KG1 (cell line): ENCODE measurements around the gene SVEP1.

ENCODE experiments used
- DNase-seq: peaks from one replicate; lab custom pipeline; 2025; lab: John Stamatoyannopoulos, UW

Gene SVEP1

DNA sequence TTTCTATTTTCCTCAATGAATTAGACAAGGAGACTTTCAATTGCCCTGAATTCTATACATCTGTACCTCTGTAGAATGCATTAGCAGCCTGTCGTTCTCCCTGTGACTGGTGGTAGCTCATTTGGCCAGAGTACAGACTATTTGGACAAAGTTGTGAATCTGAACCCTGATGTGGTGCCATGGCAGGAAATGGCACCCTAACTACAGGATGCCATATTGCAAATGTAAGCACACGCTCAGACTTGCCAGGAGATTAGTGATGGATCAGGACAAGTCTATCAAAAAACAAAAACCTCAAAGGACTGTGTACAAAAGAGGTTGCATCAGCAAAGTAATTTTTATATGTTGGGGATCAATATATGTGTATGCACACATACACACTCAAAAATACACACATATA lies 58.3 kb downstream of the SVEP1 start:
- DNase-seq, result no peak

DNA sequence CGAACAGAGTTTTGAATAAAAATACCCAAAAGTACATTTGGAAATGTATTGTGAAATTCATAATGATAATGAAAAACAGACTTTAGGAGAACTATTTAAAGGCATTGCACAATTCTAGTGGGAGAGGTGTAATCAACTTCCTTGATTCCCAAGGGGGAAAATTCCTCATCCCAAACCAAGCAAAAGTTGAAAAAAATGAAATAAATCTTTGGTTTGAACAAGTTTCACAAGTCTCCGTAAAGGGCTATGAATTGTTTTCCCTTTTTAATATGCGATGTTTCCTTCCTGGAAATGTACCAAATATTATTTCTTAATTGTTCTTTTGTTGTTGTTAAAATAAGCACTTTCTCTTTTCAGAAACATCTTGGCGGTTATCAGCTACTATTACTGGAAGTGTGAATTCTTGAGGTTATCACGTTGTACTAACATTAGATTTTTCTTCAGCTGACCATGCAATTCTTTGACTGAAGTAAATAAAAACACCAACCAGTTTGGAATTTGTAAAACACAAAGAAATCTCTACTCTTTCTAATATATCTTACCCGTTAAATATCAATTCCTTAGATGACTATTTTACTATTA lies 59.3 kb downstream of the SVEP1 start:
- DNase-seq, result no peak

DNA sequence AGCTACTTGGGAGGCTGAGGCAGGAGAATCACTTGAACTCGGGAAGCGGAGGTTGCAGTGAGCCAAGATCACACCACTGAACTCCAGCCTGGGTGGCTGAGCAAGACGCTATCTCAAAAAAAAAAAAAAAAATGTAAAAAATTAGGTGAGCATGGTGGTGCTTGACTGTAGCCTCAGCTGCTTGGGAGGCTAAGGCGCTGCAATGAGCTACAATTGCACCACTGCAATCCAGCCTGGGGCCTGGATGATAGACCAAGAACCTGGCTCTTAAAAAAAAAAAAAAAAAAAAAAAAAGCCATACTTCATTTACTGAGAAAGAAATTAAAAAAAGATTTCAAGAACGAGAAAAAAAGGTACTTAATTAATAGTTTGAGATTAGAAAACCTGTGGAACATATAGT lies 62.1 kb downstream of the SVEP1 start:
- no peak for DNase-seq

DNA sequence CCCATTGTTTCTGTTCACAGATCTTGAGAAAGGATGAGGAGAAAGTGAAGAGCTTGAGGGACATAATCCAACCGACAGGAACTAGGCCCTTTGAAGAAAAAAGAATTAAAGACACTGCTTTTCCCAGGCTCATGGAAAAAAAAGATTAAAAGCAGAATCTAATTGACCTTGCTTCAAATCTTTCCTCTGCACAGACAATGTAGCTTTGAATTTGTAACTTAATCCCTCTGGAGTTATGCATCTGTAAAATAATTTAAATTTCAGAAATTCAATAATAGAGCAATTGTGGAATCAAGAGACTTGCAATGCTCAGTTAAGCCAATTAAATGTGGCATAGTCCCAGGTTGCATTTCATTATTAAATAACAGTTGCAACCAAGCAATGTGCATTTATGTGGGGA lies 64.6 kb downstream of the SVEP1 start:
- no peak for DNase-seq

DNA sequence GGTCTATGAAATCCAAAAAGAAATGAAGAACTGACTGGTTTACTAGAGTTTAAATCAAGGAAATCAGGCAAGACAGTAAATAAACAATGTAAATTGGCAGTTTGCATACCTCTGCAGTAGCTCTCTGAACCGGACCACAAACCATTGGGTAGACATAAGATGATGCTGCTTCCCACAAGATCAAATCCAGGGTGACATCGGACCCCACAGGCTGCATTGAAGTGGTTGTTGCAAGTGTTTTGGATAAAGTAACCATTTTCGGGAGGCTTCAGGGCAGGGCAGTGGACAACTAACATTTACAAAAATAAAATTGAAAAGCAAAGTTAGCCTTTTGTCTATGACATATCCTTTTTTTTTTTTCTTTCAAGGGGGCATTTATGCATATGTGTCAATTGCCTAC lies 66.7 kb downstream of the SVEP1 start:
- DNase-seq, result no peak

DNA sequence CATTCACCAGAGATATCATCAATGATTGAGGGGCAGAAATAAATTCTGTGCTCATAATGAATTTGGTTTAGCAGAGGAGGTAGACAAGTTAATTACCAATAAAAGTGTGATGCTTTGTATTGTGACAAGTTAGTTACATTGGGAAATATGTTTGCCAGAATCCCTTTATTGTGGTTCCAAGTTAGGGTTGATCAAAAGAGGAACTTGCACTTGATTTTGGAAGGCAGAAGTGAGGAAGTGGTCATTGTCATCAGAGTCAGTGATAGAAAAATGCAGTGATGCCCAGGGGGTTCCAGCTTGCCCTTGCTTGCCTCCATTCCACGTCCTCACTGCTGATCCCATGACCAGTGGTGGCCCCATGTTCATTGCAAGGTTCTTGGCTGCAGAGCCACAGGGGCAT lies 69.7 kb downstream of the SVEP1 start:
- no peak for DNase-seq

DNA sequence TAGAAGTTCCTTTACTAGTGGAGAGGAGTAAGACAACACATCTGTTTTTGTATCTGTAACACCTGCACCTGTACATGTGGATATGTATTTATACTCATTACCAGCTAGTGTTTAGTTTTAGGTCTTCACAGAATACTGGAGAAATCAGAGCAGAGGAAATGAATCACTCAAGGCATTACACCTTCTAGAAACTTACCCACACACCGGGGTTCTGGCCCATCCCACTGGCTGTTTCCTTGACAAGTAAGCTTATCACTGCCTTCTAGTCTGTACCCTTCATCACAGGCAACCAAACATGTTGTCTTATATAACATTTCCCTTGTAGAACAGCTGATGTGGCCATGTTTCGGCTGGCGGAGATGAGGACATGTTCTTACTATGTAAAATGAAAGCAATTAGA lies 76.7 kb downstream of the SVEP1 start:
- no peak for DNase-seq

DNA sequence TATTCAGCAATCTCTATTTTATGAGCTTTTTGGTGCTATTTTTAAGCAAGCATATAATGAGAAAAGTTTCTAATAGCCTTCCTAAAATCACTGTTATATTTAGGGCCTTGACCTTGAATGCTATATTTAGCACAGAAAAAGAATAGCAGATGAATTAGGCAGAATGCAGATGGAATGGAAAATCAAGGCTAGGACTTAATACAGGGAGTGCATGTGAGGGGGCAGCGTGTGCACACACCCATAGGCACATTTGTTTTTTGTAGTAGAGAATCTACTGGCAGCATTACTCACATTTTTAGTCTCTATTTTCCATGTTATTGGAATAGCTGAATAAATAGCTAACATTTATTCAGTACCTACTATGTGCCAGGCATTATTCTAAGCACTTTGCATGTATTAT lies 79.9 kb downstream of the SVEP1 start:
- DNase-seq, result no peak

DNA sequence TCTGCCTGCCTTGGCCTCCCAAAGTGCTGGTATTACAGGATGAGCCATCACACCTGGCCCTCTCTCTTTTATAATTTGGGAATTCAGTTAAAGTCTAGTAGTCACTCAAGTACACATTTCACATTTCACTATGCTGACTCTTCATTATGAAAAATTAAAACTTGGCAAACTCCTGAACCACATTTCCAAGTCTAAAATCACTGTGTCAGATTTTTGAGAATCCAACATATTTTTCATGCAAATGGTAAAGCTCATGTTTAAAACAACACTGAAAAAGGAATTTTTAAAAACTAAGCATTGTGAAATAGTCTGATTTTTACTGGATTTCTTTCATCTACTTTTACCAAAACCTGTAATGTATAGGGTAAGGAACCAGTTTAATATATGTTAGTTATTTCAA lies 92.3 kb downstream of the SVEP1 start:
- DNase-seq, result no peak

DNA sequence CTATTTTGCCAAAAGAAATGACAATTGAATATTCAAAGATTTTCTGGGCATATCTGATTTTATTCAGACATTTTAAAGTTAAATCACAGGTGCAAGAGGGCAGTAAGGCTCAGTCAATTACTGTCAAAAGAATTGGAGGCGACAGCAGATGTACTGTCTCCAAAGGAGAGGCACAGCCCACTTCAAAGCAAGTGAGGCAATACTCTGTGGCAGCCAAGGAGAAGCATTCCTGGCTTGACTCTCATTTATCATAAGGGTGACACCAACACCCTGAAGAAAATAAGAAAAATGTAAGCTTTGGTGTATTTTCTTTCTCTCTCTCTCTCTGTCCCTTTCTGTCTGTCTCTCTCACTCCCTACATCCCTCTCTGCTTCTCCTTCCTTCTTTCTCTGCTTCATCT lies 93.3 kb downstream of the SVEP1 start:
- no peak for DNase-seq

DNA sequence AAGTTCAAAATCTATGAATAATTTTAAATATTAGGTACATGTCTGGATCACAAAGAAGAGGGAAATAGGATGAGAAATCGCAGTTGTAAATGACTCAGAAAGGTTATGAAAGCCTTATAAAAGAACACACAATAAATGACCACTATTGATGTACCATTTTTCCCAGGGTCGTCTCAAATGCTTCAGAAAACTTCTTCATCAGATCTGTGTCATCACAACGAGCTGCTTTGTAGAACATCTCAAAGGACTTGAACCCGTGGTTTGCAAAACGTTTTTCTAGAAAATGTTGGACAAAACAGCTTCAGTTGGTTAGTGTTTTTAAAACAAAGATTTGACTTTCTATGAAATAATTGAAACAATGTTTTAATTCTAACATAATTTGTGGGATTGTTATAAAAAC lies 100.1 kb downstream of the SVEP1 start:
- DNase-seq, result no peak

DNA sequence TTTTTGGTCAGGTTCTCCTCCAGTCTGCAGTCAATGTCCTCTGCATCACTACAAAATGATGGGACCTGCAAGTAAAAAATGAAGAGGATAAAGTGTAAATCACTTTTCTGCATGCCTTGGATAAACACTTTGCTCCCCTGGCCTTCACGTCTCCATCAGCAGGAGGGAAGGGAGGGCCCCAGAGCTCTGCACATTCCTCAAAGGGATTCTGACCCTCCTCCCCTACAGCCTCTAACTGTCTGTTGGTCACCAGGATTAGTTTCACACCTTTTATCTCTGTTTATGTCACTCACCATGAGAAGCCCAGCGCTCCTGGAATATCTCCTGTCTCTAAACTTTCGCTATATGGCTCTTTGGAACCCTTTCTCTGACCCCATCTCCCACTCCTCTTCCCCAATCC lies 103.3 kb downstream of the SVEP1 start:
- no peak for DNase-seq

DNA sequence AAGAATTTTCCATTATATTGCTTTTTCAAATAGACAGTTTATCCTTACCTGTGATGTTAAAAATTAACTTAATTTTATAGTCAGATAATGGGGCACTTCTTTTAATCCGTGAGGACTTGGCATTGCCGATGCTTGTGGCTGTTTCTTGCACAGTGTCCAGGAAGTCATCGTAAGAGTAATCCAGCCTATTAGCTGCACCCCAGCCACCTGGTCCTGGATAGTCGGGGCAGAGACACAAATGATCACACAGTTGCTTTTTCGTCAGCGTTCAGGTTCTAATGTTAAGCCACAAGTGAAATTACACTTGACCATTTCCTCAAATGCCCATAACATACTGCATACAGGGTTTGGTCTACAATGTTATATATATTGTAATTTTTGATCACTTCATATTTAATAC lies 107.4 kb downstream of the SVEP1 start:
- no peak for DNase-seq

DNA sequence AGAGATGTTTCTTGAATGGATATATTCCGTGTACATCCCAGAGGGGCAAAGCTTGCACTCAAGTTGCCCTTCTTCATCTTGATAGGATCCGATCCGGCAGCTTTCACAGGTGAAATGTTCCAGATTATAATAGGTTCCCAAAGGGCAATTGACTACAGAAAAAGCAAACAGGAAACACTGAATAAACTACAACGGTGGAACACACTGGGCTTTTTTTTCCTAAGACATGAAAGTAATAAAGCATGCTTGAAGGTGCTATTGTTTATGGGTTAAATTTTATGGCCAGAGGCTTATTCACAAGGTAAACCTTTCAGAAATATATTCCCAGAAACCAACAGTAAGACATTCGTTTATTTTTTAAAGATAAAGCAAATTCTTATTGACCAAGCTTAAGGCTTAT lies 110.6 kb downstream of the SVEP1 start:
- no peak for DNase-seq

DNA sequence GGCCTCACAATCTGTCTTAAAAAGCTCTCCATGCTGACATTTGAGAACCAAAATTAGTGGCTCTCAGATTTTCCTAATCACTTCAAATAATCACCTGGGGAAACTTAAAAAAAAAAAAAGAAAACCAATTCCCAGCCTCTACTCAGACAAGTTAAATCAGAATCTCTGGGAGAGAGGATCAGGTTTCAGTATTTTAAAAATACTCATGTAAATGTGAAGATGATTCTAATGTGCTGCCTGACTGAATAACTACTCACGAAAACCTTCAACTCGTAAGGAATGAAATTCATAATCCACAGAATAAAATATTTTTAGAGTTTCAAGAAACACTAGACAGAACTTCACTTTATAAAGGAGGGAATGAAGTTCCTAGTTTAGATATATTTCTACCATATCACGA lies 114.4 kb downstream of the SVEP1 start:
- DNase-seq, result no peak

DNA sequence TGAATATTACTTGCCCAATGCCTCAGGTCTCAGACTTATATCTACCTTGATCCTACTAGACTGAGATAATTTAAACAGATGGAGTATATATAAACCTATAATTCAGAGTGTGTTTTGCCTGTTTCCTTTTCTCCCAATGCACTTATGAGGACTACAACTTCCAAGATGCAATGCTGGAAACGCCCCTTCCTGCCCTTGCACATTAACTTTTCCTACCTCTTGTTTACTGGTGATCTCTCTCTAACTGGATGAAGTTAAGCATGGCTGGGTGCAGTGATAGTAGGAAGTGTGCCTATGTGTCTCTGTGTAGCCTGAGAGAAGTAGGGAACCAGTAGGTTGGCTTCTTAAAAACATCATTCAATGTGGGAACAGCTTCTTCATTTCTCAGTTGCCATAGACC lies 115.2 kb downstream of the SVEP1 start:
- DNase-seq, result no peak

DNA sequence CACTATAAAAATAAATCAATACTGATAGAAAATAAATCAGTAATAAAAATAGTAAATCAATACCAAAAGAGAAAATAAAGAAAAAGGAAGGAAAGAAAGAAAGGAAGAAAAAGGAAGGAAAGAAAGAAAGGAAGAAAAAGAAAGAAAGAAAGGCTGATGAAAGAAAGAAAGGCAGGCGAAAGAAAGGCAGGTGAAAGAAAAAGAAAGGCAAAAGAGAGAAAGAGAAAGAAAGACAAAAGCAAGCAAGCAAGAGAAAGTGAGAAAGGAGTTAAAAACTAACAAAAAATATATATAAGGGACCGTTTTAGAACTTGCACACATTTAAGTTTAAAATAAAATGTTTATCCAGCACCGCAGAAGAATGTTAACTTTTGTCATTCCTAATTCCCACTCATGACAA lies 116.0 kb downstream of the SVEP1 start:
- no peak for DNase-seq

DNA sequence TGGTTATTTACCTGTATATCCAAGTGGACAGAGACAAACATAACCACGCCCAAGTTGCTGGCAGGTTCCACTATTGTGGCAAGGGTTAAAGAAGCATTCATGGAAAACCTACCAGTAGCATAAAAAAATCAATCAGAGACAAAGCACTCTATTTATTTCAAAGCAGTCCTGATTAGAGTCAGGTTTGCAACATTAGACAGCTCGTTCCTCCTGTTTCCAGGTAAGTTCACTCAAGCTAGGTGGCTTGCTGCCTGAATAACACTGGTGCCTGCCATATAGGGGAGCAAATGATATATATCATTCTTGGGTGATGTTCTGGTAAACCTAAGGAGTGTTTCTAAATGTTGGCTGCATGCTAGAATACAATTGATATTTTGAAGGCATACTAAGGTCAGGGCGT lies 122.3 kb downstream of the SVEP1 start:
- DNase-seq, result no peak

DNA sequence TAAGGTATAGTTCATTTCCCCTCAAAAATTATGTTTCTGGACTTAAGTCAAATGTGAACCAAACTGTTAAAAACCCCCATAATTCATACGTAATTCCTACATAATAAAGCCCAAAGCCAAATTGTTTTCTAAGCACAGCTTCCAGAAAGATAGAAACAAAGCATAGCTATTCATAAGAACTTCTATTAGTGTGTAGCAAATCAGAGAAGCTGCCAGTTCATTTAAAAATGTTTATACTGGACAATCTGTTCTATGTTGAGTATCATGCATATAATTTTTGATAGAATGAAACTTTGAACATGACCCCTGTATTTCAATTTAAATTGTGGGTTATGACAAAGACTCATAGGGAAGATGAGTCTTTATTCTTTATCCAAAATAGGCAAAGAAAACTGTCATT lies 122.9 kb downstream of the SVEP1 start:
- no peak for DNase-seq

DNA sequence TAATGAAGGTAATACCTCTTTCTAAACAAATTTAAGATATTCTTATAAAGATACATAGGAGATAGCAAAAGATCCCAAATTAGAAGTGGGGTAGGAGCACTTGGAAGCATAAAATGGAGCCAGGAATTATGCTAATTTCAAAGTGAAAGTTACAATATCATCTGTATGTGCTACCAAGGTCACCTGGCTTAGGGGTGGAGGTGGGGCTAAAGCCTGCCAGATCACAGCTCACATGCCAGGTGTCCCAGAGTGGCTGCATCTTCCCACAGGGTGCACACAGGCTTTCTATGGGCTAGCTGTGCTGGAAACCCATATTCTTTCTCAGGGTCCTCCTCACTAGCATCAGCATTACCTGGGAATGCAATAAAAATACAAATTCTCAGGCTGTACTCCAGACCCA lies 123.7 kb downstream of the SVEP1 start:
- DNase-seq, result no peak

DNA sequence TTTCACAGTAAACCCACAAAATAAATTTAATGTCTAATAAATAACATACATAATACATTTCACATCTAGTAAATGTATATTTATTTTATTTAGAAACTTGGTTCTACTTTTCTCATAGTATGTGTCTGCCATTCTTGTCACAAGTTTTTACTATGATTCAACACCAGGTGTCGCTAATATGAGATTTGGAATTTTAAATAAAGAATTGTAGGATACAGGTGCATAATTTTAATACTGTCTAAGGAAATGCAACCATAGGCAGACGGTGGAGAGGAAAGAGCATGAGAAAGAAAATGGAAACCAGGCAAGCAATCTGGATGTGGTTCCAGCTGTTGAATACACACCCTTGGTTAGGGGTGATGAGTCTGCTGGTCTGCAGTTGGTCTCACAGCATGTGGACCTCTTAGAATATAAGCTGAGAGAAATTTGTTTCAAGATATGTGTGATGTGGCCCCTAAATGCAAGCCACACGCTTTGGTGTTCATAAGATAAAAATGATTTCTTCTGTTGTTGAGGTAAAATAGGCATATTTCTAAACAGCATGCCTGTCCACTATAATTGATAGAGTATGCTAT lies 127.2 kb downstream of the SVEP1 start:
- DNase-seq, result no peak

DNA sequence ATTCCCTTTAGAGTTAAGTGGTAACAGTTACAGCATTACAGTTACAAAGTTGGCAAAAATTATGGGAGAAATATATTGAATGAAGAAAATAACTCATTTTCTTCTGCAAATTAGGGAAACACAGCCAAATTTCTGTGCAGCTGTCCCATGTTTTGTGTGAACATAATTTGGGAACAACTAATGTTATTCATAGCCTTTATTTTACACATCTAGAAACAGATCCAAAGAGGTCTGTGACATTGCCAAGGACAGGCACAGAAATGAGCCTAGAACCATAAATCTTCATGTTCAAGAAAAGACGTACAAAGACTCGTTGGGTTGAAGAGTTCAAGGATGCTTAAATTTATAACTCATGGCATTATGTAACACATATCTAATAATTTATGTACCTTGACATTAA lies 127.8 kb downstream of the SVEP1 start:
- DNase-seq, result no peak

DNA sequence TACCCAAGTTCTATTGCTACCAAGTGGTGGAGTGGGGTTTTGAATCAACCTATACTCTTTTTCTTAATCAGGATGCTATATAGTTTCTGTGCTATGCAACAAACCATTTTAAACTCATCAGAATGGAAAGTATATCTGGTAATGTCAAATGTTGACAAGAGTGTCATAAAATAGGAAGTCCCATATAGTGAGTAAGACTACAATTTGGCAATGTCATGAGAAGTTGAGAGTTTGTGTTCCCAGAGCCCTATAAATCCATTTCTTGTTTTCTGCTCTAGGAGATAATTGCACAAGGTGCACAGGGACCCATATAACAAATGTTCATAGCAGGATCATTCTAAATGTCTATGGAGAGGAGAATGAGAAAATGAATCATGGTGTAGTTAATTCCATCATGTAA lies 132.1 kb downstream of the SVEP1 start:
- no peak for DNase-seq

DNA sequence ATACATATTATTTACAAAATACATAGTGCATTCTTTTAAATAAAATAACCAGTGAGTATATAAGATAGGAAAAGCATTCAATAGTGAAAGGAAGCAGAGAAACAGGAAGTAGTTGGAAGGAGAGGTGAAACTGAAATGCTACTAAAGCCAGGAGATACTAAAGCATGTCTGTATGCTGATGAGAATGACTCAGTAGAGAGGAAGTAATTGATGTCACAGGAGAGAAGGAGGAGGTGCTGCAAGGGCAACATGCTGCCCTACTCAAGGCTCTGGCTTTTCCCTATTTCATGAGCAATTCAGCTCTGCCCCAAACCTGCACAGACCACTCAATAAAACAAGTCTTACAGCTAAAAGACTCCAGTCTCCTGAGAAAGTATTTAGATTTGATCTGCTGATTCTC lies 133.4 kb downstream of the SVEP1 start:
- no peak for DNase-seq

DNA sequence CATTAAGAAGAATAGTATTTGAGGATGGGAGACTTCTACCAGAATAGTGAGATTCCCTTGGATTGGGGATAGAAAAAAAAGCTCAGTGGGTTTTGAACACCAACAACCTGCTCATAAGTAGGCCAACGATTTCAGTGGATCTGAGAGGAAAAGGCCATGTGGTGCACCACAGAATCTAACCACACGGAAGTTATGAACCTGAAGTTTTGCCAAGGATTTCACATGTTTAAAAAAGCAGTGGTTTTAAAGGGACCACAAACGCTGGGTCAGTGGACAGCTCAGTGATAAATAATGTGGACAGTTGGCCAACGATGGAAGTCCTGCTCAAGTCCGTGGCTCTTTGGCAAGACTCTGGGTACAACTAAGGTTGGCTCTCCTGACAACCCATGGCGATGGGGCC lies 134.6 kb downstream of the SVEP1 start:
- DNase-seq, result no peak
